BLaER1 (cell line): ENCODE data around the gene PPP6R3.
"Not testable (repeated sequence)": the region's sequence is repeated elsewhere in the genome, so short reads cannot be mapped to it uniquely, and the experiment has no call there.

Source experiments
- H3K27ac ChIP-seq: shearing (Covaris generic); formaldehyde crosslinking; 2 replicates; pipeline ENCODE4 v1.8.1; 2022
- H3K27me3 ChIP-seq: shearing (Covaris generic); formaldehyde crosslinking; 2 replicates; pipeline ENCODE4 v1.8.1; 2022
- H3K36me3 ChIP-seq: shearing (Covaris generic); formaldehyde crosslinking; 2 replicates; pipeline ENCODE4 v1.8.1; 2022
- H3K4me1 ChIP-seq: shearing (Covaris generic); formaldehyde crosslinking; 2 replicates; pipeline ENCODE4 v1.8.1; 2022
- H3K4me2 ChIP-seq: shearing (Covaris generic); formaldehyde crosslinking; 2 replicates; pipeline ENCODE4 v1.8.1; 2022
- H3K4me3 ChIP-seq: shearing (Covaris generic); formaldehyde crosslinking; 2 replicates; pipeline ENCODE4 v1.8.1; 2022
- H3K9ac ChIP-seq: shearing (Covaris generic); formaldehyde crosslinking; 2 replicates; pipeline ENCODE4 v1.8.1; 2022
- H3K9me3 ChIP-seq: shearing (Covaris generic); formaldehyde crosslinking; 2 replicates; pipeline ENCODE4 v1.8.1; 2022
- H4K20me1 ChIP-seq: shearing (Covaris generic); formaldehyde crosslinking; 2 replicates; pipeline ENCODE4 v1.8.1; 2022
- Cebpa-rat ChIP-seq: shearing (Covaris generic); IDR thresholded peaks from 2 replicates; pipeline ENCODE4 v1.8.1; 2022

Gene PPP6R3

GRCh38 chr11:68525930-68526329, 65.4 kb downstream of the PPP6R3 start:
- Histone ChIP-seq H3K36me3 (peaks cover 100% of the 10 kb centered on the region), H3K27me3 (no peaks in the 10 kb centered on the region)
- TF ChIP-seq Cebpa-rat = no peak

GRCh38 chr11:68527585-68527984, 67.0 kb downstream of the PPP6R3 start:
- H3K9me3 ChIP-seq = no peaks in the 10 kb centered on the region
- H3K4me1 ChIP-seq = peaks cover 33% of the 10 kb centered on the region
- peaks cover 98% of the 10 kb centered on the region for H4K20me1 ChIP-seq
- no peaks in the 10 kb centered on the region for H3K27me3 ChIP-seq
- no peak overlapping the region for H3K27ac ChIP-seq
- no peak for TF ChIP-seq Cebpa-rat
- H3K4me3 ChIP-seq = no peak overlapping the region
- no peak overlapping the region for H3K9ac ChIP-seq
- peaks cover 100% of the 10 kb centered on the region for H3K36me3 ChIP-seq
- no peak overlapping the region for H3K4me2 ChIP-seq

More at GRCh38 chr11:68525930-68526329, 65.4 kb downstream of the PPP6R3 start:
- Histone ChIP-seq H3K4me3 (no peak overlapping the region), H3K27ac (no peak overlapping the region), H4K20me1 (peaks cover 98% of the 10 kb centered on the region), H3K4me2 (no peak overlapping the region), H3K4me1 (peaks cover 33% of the 10 kb centered on the region), H3K9me3 (no peaks in the 10 kb centered on the region), H3K9ac (no peak overlapping the region)

- Histone ChIP-seq H3K4me1 (peaks cover 28% of the 10 kb centered on the region), H3K27me3 (no peaks in the 10 kb centered on the region), H3K27ac (no peak overlapping the region), H3K9ac (no peak overlapping the region), H3K4me2 (no peak overlapping the region), H3K36me3 (peaks cover 100% of the 10 kb centered on the region), H3K9me3 (no peaks in the 10 kb centered on the region), H4K20me1 (peaks cover 100% of the 10 kb centered on the region), H3K4me3 (no peak overlapping the region)
- no peak for TF ChIP-seq Cebpa-rat
Measured at GRCh38 chr11:68528630-68529029, 68.1 kb downstream of the PPP6R3 start.

DNA sequence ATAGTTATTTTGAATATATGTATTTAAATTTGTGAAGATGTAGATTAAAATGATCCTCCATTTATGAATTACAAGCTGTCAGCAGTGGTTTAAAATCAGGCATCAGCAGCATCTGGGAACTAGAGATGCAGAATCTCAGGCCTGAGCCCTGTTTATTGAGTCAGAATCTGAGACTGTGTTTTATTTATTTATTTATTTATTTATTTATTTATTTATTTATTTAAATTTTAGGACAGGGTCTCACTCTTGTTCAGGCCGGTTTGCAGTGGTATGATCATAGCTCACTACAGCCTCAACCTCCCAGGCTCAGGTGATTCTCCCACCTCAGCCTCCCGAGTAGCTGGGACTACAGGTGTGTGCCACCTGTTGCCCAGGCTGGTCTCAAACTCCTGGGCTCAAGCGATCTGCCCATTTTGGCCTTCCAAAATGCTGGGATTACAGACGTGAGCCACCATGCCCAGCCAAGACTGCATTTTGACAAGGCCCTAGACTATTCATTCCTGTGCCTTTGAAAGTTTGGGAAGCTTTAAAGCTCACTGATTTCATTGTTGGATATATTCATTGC, 70.7 kb downstream of the PPP6R3 start:
- Histone ChIP-seq H3K4me3 (no peak overlapping the region), H3K36me3 (peaks cover 96% of the 10 kb centered on the region), H3K27me3 (no peaks in the 10 kb centered on the region), H3K9ac (no peak overlapping the region), H3K4me2 (no peak overlapping the region), H3K27ac (no peak overlapping the region), H3K9me3 (no peaks in the 10 kb centered on the region), H3K4me1 (peaks cover 20% of the 10 kb centered on the region), H4K20me1 (peaks cover 100% of the 10 kb centered on the region)
- TF ChIP-seq Cebpa-rat = no peak

GRCh38 chr11:68532727-68533369, 72.3 kb downstream of the PPP6R3 start:
- Histone ChIP-seq H3K9me3 (no peaks in the 10 kb centered on the region), H3K36me3 (peaks cover 96% of the 10 kb centered on the region), H4K20me1 (peaks cover 100% of the 10 kb centered on the region), H3K4me3 (no peak overlapping the region), H3K4me1 (peaks cover 10% of the 10 kb centered on the region), H3K9ac (no peak overlapping the region), H3K27ac (no peak overlapping the region), H3K4me2 (no peak overlapping the region), H3K27me3 (no peaks in the 10 kb centered on the region)
- no peak for TF ChIP-seq Cebpa-rat

- peaks cover 96% of the 10 kb centered on the region for H3K36me3 ChIP-seq
- no peak overlapping the region for H3K9ac ChIP-seq
- no peak overlapping the region for H3K4me3 ChIP-seq
- H3K9me3 ChIP-seq = no peaks in the 10 kb centered on the region
- no peak overlapping the region for H3K27ac ChIP-seq
- H4K20me1 ChIP-seq = peaks cover 100% of the 10 kb centered on the region
- H3K27me3 ChIP-seq = no peaks in the 10 kb centered on the region
- no peak overlapping the region for H3K4me2 ChIP-seq
- TF ChIP-seq Cebpa-rat = no peak
- H3K4me1 ChIP-seq = peaks cover 3% of the 10 kb centered on the region; the same call in 1 of the 2 replicates
Measured at GRCh38 chr11:68533945-68534344, 73.4 kb downstream of the PPP6R3 start.

DNA sequence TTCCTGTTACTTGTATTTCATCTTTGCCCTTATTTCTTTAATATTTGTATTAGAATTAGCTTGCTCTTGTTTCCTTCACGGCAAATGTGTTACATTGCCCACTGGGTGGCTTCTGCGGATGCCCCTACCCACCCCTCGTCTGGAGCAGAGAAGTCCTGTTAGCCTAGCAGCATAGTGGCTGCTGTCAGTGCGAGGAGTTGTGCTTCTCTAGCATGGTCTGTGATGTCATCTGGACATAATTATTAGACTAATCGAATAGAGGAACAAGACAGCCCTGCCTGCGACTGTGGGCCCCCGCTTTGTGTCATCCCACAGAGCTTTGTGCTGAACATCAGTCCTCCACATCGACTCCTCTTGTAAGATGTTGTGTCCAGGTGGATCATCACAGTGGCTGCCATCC, 74.5 kb downstream of the PPP6R3 start:
- Histone ChIP-seq H3K9me3 (no peaks in the 10 kb centered on the region), H3K4me2 (no peak overlapping the region), H3K27ac (no peak overlapping the region), H3K27me3 (no peaks in the 10 kb centered on the region), H3K36me3 (peaks cover 96% of the 10 kb centered on the region), H3K9ac (no peak overlapping the region), H3K4me3 (no peak overlapping the region), H3K4me1 (peaks cover 14% of the 10 kb centered on the region; the same call in 1 of the 2 replicates), H4K20me1 (peaks cover 100% of the 10 kb centered on the region)
- TF ChIP-seq Cebpa-rat = no peak

DNA sequence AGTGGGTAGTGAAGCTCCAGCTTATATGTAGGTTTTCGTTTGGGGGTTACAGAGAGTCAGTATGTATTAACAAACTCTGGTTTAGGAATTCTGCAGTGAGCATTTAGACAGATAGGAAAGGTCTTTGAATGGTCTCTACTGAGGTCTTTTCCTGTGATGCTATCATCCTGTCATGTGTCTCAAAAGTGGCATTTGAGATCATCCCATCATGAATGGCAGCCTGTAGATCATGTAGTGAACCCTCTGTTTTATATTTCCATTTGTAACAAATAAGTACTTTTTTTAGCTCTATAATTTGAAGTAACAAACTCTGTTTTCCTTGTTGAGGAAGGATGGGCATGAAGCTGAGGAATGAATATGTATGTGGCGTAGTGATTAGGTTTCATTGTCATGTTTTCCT, 76.2 kb downstream of the PPP6R3 start:
- no peak overlapping the region for H3K27ac ChIP-seq
- no peak for TF ChIP-seq Cebpa-rat
- no peaks in the 10 kb centered on the region for H3K27me3 ChIP-seq
- peaks cover 96% of the 10 kb centered on the region for H3K36me3 ChIP-seq
- H3K9me3 ChIP-seq = no peaks in the 10 kb centered on the region
- H3K4me1 ChIP-seq = peaks cover 14% of the 10 kb centered on the region; the same call in 1 of the 2 replicates
- no peak overlapping the region for H3K4me3 ChIP-seq
- H4K20me1 ChIP-seq = peaks cover 100% of the 10 kb centered on the region
- no peak overlapping the region for H3K4me2 ChIP-seq
- H3K9ac ChIP-seq = no peak overlapping the region

GRCh38 chr11:68538025-68538424, 77.5 kb downstream of the PPP6R3 start:
- Histone ChIP-seq H4K20me1 (peaks cover 100% of the 10 kb centered on the region), H3K4me1 (peaks cover 14% of the 10 kb centered on the region; the same call in 1 of the 2 replicates), H3K27me3 (no peaks in the 10 kb centered on the region), H3K4me2 (no peak overlapping the region), H3K36me3 (peaks cover 96% of the 10 kb centered on the region), H3K27ac (no peak overlapping the region), H3K9me3 (no peaks in the 10 kb centered on the region), H3K9ac (no peak overlapping the region), H3K4me3 (no peak overlapping the region)
- TF ChIP-seq Cebpa-rat = no peak

GRCh38 chr11:68539395-68539794, 78.8 kb downstream of the PPP6R3 start:
- H3K4me1 ChIP-seq = peaks cover 14% of the 10 kb centered on the region; the same call in 1 of the 2 replicates
- no peak overlapping the region for H3K9ac ChIP-seq
- no peaks in the 10 kb centered on the region for H3K27me3 ChIP-seq
- no peak overlapping the region for H3K27ac ChIP-seq
- no peak overlapping the region for H3K4me3 ChIP-seq
- H3K9me3 ChIP-seq = no peaks in the 10 kb centered on the region
- peaks cover 100% of the 10 kb centered on the region for H4K20me1 ChIP-seq
- peaks cover 97% of the 10 kb centered on the region for H3K36me3 ChIP-seq
- H3K4me2 ChIP-seq = no peak overlapping the region
- TF ChIP-seq Cebpa-rat = no peak

DNA sequence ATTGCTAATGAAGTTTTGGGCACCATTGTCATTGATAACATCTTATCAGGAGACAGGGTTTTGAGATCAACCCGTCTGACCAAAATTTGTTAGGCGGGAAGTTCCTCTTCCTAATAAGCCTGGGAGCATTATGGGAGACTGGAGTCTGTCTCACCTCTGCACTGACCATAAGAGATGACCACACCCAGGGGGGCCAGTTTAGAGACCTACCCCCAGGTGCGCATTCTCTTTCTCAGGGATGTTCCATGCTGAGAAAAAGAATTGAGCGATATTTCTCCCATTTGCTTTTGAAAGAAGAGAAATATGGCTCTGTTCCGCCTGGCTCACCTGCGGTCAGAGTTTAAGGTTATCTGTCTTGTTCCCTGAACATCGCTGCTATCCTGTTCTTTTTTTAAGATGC, 80.0 kb downstream of the PPP6R3 start:
- H3K27ac ChIP-seq, H3K4me3 ChIP-seq, H3K27me3 ChIP-seq, H3K9me3 ChIP-seq, H3K4me2 ChIP-seq, H3K9ac ChIP-seq: not testable (repeated sequence)
- Histone ChIP-seq H4K20me1 (peaks cover 100% of the 10 kb centered on the region), H3K4me1 (peaks cover 14% of the 10 kb centered on the region; the same call in 1 of the 2 replicates), H3K36me3 (peaks cover 98% of the 10 kb centered on the region)
